Testis (tissue), 2 donors: ENCODE results near the gene GPC6.

Experiments
- POLR2A ChIP-seq: fragments of 450-650 bp; IDR thresholded peaks from one replicate; pipeline ENCODE4 v1.6.1; 2017; ENCODE audit warnings: antibody characterized with exemption, mild to moderate bottlenecking, moderate library complexity
- TF ChIP-seq, protein P1 (sequence below), 3 experiments: fragments of 450-650 bp in 2 of 3; fragments of 200-600 bp in 1 of 3; sonication (generic) in 1 of 3; IDR thresholded peaks; one replicate each; pipeline ENCODE4 v1.5.1; 2016 to 2019; ENCODE audit warnings: antibody characterized with exemption in 3 of 3, mild to moderate bottlenecking in 2 of 3, moderate library complexity in 1 of 3

DNA sequence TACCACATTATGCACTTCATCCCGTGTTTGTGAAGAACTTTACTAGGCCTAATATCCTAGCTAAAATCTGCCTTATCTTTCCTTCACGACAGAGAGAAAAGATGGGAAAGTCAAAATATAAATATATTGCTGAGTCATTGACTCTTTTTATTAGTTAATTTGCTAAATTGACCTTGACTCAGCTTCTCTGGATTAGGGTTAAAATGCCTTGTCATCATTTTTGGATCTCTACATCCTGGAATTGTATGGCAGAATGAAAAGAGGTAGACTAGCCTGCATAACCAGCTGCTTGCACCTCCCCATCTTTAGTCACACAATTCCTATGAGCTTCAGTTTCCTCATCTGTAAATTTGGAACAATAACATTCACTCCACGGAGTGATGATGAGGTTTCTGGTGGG lies 972.5 kb downstream of the GPC6 start:
- TF ChIP-seq, protein P1, sequence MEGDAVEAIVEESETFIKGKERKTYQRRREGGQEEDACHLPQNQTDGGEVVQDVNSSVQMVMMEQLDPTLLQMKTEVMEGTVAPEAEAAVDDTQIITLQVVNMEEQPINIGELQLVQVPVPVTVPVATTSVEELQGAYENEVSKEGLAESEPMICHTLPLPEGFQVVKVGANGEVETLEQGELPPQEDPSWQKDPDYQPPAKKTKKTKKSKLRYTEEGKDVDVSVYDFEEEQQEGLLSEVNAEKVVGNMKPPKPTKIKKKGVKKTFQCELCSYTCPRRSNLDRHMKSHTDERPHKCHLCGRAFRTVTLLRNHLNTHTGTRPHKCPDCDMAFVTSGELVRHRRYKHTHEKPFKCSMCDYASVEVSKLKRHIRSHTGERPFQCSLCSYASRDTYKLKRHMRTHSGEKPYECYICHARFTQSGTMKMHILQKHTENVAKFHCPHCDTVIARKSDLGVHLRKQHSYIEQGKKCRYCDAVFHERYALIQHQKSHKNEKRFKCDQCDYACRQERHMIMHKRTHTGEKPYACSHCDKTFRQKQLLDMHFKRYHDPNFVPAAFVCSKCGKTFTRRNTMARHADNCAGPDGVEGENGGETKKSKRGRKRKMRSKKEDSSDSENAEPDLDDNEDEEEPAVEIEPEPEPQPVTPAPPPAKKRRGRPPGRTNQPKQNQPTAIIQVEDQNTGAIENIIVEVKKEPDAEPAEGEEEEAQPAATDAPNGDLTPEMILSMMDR (IDR thresholded peaks at IDR 0.05), result no peak
- no peak for TF ChIP-seq POLR2A
